Stimulated activated CD4-positive, alpha-beta T cell treated with anti-CD3 and anti-CD28 coated beads, Interleukin-15, amount 100 ng/mL, for 24 hours (primary cell): Measurements from ENCODE around the gene CCNG1.
"Not testable (repeated sequence)": the region's sequence is repeated elsewhere in the genome, so short reads cannot be mapped to it uniquely, and the experiment has no call there.

Experiments used
- DNase-seq: peaks from one replicate; pipeline ENCODE4 v3.0.0-alpha.2; 2020

Gene CCNG1

GRCh38 chr5:163437309-163438182, at the start of gene CCNG1:
CCNG1 (plus strand) TSS chr5:163437595; CDS start chr5:163439257, 1,662 bp downstream.
- DNase-seq = peak; percentile 92

GRCh38 chr5:163395792-163396191, 41.6 kb upstream of the CCNG1 start:
- no peak for DNase-seq

GRCh38 chr5:163396818-163397340, 40.5 kb upstream of the CCNG1 start:
- DNase-seq = not testable (repeated sequence)

GRCh38 chr5:163397354-163397753, 40.0 kb upstream of the CCNG1 start:
- no peak for DNase-seq

GRCh38 chr5:163399923-163400322, 37.5 kb upstream of the CCNG1 start:
- DNase-seq = no peak

GRCh38 chr5:163401271-163401670, 36.1 kb upstream of the CCNG1 start:
- DNase-seq = no peak

- DNase-seq = no peak
Observed at GRCh38 chr5:163402007-163402406, 35.4 kb upstream of the CCNG1 start.

- no peak for DNase-seq
Observed at GRCh38 chr5:163404364-163405173, 32.8 kb upstream of the CCNG1 start.

GRCh38 chr5:163407034-163407655, 30.2 kb upstream of the CCNG1 start:
- DNase-seq = no peak

- DNase-seq = peak; percentile 64
Observed at GRCh38 chr5:163408311-163408923, 29.0 kb upstream of the CCNG1 start.

- DNase-seq = no peak
Observed at GRCh38 chr5:163409384-163409783, 28.0 kb upstream of the CCNG1 start.

- DNase-seq = no peak
Observed at GRCh38 chr5:163410505-163410904, 26.9 kb upstream of the CCNG1 start.

- DNase-seq = not testable (repeated sequence)
Observed at GRCh38 chr5:163415673-163416072, 21.7 kb upstream of the CCNG1 start.

GRCh38 chr5:163424836-163425235, 12.6 kb upstream of the CCNG1 start:
- DNase-seq = no peak

- DNase-seq = not testable (repeated sequence)
Observed at GRCh38 chr5:163426128-163426527, 11.3 kb upstream of the CCNG1 start.

- DNase-seq = no peak
Observed at GRCh38 chr5:163432544-163432943, 4.9 kb upstream of the CCNG1 start.

- DNase-seq = no peak
Observed at GRCh38 chr5:163433271-163433670, 4.1 kb upstream of the CCNG1 start.

- peak; percentile 18 for DNase-seq
Observed at GRCh38 chr5:163434401-163434866, 3.0 kb upstream of the CCNG1 start.

GRCh38 chr5:163436515-163436914, 880 bp upstream of the CCNG1 start:
- no peak for DNase-seq

- DNase-seq = no peak
Observed at GRCh38 chr5:163437011-163437308, 435 bp upstream of the CCNG1 start.

- no peak for DNase-seq
Observed at GRCh38 chr5:163439092-163439425, 1.7 kb downstream of the CCNG1 start.

- no peak for DNase-seq
Observed at GRCh38 chr5:163440954-163441353, 3.6 kb downstream of the CCNG1 start.

- DNase-seq = no peak
Observed at GRCh38 chr5:163444526-163444925, 7.1 kb downstream of the CCNG1 start.
